ENCODE data around the gene MLXIPL.

- TF ChIP-seq POLR2AphosphoS5 (IDR thresholded peaks at IDR 0.05) (no peak), CTCF (IDR thresholded peaks at IDR 0.05) (no peak), POLR2A (IDR thresholded peaks at IDR 0.05) (no peak)
Measured at GRCh38 chr7:73555411-73555982, 68.8 kb downstream of the MLXIPL start.

Data from prostate gland (tissue), 2 donors.